Astrocyte of the spinal cord (primary cell): ENCODE measurements around the gene RNU7-1.

Source experiments
- DNase-seq: peaks from one replicate; pipeline ENCODE4 v3.0.0; 2011; ENCODE audit warnings: low read depth, low spot score
- H3K4me3 ChIP-seq: 2 replicates; pipeline ENCODE4 v1.5.1; 2011; ENCODE audit warnings: low read depth, mild to moderate bottlenecking, low read length, moderate library complexity
- CTCF ChIP-seq: IDR thresholded peaks from 2 replicates; pipeline ENCODE4 v1.5.1; 2012; ENCODE audit warnings: low read depth, mild to moderate bottlenecking, low read length, inconsistent platforms
- in situ Hi-C: cut with HindIII; loops from 2 replicates; pipeline ENCODE4 v1.10.0; 2017; ENCODE audit warnings: low sequenced_read_pairs

RNU7-1 gene

GRCh38 chr12:6978188-6978587 lies 34.6 kb downstream of the RNU7-1 start:
- H3K4me3 ChIP-seq, result no peak overlapping the region
- TF ChIP-seq CTCF, result no peak
- in situ Hi-C loops, result no loop called here
- DNase-seq, result no peak

DNA sequence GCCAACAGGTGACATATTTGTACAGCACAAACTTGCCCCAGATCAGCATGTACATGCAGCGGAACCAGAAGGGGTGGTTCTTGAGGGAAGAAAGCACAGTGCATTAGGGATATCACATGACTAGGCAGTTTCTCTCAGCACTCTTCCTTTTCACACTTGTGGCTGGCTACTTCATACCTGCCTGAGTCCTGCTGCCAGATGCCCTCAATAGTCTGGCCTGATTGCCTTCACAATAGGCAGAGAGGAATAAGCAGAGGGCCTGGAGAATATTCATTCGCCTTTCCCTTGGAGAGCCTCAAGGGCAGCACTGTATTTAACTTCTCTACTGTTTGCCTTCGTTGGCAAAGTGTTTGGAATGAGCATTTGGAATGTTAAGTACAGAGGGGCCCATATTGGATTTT lies 35.0 kb downstream of the RNU7-1 start:
- in situ Hi-C loops, result no loop called here
- TF ChIP-seq CTCF, result no peak
- DNase-seq, result no peak
- H3K4me3 ChIP-seq, result no peak overlapping the region

GRCh38 chr12:6979021-6979420 lies 35.4 kb downstream of the RNU7-1 start:
- TF ChIP-seq CTCF, result no peak
- in situ Hi-C loops, result no loop called here

DNA sequence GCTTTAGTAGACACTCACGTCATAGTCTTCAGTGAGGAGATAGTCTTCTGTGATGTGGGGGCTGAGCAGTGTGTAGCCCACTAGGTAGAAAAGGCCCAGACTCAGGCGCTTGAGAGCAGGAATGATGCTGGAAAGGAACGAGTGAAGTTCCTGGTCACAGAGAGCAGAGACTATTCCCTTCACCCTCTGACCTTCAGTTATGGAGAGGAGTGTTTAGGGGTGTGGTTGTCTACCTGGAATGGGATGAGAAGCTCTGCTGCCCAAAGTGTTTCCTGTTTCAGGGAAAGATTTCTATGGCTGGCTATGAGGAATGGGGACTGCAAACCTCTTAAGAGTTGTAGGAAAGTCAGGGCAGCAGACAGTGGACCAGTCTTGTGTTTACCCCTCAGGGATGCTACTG lies 35.8 kb downstream of the RNU7-1 start:
- H3K4me3 ChIP-seq, result no peak overlapping the region
- no peak for TF ChIP-seq CTCF
- in situ Hi-C loops, result no loop called here
- DNase-seq, result no peak

More at GRCh38 chr12:6979021-6979420, 35.4 kb downstream of the RNU7-1 start:
- no peak overlapping the region for H3K4me3 ChIP-seq
- DNase-seq, result no peak

DNA sequence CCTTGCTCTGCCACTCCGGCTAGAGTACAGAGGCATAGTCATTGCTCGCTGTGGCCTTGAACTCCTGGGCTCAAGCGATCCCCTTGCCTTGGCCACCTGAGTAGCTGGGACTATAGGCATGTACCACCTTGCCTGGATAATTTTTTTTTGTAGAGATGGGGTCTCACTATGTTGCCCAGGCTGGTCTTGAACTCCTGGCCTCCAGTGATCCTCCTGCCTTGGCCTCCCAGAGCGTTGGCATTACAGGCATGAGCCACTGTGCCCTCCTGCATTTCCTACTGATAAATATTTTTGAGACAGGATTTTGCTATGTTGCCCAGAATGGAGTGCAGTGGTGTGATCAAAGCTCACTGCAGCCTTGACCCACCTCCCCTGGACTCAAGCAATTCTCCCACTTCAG lies 36.5 kb downstream of the RNU7-1 start:
- no peak for TF ChIP-seq CTCF
- DNase-seq, result no peak
- H3K4me3 ChIP-seq, result no peak overlapping the region
- in situ Hi-C loops, result no loop called here

- H3K4me3 ChIP-seq, result no peak overlapping the region
- no peak for DNase-seq
- in situ Hi-C loops, result no loop called here
- no peak for TF ChIP-seq CTCF
These were observed 37.1 kb downstream of the RNU7-1 start for GRCh38 chr12:6980740-6981139.
